Left kidney (tissue), 2 donors: Measurements from ENCODE around the gene NAA40. TPM values are rescaled to one million over a fixed set of nuclear protein-coding genes. Genes with fewer than 3 reads are reported as not detected.

Experiments used
- DNase-seq: peaks from one replicate; pipeline ENCODE4 v3.0.0-alpha.2; 2013
- polyA plus RNA-seq: library from polyadenylated mRNA; unstranded; fragments of 120-200 nt; gene quantifications from one replicate; pipeline ENCODE4 v1.2.1, GENCODE V29; 2013; ENCODE audit not compliant: insufficient read length

Gene NAA40
- polyA plus RNA-seq, 1 donor: 45.7 TPM

DNA sequence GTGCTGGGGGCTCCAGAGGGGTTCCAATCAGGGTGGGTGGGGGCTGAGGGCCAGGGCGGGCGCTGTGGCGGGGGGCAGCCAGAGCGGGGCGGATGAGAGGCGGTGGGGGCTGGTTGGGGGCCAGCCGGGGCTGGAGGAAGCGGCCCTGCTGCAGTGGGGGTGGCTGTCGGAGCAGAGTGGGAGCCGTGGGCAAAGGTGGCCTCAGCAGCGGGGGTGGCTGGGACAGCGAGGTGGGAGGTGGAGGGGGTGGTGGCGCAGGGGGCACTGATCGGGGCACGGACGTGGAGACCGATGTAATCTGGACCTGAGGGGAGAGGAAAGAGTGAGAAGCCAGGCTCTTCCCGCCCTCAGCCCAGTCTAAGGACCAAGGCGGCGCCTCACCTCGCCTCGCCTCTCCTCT lies 26.9 kb upstream of the NAA40 start:
- DNase-seq: no peak

DNA sequence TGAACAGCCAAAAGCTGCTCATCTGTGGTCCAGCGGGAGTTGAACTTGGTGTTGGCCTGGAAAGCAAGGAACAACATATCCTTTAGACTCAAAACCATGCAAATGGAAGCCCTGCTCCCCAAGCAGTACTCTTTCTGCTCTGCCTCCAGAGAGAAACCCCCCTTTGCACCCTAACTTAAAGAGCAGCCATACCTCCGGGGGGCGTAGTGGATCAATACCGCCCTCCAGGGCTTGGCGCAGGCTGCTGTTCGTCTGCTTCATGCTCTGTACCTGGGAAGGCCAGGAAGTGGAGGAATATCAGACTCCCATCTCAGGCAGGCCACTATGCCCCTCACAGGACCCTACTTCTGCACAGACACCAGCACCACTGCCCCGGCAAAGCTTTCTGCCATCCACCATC lies 26.1 kb upstream of the NAA40 start:
- DNase-seq: no peak

DNA sequence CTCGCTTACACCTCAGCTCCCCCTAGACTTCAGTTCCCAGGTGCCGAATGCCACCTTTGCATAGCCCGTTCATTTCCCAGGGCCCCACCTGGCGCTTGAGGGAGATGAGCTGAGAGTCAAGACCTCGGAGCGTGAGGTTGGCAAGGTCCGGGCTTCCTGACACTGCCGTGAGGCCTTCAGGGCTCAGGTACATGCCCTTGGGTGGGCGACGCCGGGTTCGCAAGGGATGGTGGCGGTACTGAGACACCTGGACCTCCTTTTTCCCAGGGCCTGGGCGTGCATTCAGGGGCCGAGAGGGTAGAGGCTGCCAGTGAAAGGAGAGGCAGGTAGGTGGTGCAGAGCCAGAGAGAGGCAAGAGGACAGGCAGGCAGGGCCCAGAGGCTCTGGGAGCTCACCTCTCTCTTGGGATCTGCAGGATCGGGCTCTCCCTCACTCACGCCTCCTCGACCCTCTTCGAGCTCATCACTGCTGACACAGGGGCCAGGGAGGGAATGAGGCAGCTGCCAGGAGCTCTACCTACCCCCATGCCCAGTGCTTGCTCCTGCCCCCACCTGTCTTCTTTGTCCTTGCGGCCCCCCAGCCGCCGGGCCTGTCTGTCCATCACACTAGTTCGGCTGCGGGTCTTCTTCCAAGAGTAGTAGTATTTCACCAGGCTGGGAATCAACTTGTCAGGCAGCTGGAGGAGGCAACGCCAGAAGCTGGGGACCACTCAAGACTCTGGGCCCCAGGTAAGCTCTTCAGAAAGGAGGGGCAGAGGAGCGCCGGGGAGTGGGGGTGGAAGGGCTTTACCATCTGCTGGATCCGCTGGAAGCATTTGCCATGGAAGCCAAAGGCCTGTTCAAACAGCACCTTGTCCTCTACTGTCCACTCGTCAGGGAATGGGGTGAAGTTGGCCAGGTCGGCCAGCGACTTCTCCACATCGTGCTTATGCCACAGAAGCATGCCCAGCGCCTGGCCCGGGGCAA lies 24.7 kb upstream of the NAA40 start:
- DNase-seq: no peak

DNA sequence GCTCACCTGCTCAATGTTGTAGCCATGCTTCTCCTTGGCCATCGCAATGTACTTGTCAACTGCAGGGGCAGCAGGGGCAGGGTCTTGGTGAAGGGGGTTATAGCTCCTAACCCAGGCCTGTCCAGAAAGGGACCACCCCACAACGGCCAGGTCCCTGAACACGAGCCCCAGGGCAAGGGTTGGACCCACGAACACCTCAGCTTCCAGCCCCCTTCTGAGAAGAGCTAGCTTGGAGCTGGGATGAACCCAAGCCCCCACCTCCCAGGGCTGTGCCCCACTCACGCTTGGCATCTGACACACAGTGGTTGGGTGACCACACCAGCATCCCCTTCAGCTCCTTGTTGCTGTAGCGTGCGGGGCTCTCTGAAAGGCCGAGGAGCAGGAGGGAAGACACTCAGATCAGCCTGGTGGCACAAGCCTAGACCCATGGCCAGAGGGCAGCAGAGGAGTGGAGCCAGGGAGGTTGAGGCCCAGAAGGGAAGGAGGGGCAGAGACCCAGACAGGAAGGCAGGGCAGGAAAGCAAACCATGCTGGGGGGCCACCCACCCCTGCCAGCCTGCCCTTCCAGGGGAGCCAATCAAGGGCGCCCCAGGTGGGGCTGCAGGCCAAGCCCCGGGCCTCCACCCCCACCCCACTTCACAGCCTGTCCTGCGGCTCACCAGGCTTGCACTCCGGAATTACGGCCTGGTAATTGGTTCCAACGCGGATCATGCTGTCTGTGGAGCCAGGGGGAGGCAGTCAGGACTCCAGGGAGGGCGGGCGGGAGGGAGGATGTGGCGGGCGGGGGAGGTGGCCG lies 23.7 kb upstream of the NAA40 start:
- no peak for DNase-seq

DNA sequence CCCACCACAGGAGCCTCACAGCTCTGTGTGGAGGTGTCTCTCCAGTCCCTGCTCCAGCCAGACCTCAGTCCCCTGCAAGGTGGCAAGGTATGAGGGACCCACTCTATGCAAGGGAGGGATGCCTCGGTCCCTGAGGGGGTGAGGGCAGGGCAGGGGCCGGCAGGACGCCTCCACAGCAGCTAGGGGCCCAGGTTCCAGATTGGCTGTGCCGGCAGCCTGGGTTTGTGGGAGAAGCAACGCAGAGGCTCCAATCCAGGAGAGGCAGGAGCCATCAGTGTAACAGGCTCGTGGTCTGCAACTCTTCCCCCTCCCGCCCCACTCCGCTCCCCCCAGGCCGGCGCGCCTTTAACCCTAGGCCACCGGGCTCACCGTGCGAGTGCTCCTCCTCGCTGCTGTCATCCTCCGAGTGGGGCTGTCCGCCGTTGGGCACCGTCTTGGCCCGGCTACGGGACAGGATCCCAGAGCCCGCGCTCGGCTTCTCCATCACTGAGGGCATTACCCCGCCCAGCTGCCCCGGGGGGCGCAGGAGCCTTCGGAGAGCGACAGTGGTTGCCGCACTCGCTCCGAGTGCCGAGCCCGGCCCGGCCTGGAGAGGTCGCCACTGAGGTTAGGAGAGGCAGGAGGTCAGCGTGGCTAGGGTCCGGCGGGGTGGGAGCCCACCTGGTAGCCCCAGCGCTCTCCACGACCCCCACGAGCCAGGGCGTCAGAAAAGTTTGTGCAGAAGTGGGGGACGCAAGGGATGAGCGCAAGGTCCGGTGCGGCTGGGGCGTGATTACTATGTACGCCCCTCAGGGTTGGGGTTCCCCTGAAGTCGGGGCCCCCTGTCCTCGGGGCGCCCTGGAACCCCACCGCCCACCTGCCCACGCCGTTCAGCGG lies 22.6 kb upstream of the NAA40 start:
- peak; percentile 52 for DNase-seq

DNA sequence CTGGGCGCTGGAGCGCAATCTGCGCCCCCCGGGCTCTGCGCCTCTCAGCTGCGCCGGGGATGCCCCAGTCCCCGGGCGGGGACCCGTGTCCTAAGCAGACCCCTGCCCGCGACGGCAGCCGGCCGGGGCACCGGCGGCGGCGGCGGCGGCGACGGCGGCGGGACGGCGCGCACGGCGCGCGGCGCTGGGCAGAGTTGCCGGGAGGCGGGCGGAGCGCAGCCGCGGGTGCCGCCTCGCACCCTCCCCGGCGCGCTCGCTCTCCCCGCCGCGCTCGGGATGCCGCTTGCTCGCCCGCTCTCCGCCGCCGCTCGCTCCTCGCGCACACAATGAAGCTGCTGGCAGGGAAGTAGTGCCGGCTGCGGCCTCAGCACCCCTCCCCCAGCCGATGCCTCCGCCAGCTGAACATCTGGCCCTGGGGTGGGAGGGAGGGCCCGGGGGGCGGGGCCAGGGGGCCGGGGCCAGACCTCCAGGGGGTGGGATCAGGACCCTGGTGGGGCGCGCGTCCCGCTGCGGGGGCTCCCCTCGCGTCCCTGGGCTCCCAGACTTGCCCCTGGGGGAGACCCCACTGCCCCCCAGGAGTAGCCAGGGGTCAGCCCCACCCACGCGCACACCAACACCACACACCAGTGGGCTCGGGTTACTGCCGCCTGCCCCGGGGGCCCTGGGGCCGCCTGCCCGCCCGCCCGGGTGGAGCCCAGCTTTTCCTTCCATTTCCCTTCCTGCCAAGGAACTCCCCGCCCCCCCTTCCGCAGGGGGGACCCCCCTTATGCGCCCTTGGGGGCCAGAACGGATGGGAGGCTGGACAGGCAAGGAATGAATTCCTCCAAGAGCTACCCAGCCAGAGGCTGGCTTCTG lies 21.7 kb upstream of the NAA40 start, which contains the start of gene RCOR2:
TSS of gene RCOR2 (minus strand) at position 328 of the 855 bp plus-strand sequence. CDS start 708 bp downstream, outside the sequence.
- DNase-seq: peak; percentile 76

DNA sequence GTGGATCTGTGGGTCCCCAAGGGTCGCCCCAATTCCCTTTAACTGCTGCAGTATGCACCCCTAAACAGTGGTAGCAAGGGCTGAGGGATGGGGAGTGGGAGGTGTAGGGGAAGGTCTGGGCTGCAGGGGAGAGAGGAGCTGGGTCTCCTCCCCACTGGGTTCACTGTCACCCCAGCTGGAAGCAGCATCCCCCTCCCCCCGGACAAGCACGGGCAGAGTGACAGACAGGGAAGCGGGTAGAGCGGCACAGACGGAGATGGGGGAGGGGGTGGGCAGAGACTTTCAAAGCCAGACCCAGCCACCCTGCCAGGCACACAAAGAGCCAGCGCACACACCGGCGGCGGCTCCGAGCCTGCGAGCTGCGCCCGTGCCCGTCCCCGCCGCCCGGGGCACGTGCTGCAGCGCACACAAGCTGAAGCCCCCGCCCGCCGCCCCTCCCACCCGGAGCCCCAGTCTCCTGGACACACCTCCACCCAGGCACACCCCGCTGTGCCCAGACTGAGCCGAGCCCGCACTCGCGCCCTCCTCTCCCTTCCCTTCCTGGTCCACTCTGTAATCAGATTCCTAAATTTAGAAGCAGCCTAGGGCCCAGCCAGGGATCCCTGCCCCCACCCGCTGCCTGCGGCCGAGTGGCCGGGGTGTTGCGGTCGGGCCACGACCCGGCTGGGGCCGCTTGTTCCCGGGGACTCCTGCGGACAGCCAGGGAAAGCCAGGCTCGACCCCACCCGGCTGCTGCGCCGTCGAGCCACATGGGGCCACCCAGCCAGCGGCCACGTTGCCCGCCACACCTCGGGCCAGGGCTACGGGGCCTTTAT lies 20.9 kb upstream of the NAA40 start:
- DNase-seq: peak; percentile 45

DNA sequence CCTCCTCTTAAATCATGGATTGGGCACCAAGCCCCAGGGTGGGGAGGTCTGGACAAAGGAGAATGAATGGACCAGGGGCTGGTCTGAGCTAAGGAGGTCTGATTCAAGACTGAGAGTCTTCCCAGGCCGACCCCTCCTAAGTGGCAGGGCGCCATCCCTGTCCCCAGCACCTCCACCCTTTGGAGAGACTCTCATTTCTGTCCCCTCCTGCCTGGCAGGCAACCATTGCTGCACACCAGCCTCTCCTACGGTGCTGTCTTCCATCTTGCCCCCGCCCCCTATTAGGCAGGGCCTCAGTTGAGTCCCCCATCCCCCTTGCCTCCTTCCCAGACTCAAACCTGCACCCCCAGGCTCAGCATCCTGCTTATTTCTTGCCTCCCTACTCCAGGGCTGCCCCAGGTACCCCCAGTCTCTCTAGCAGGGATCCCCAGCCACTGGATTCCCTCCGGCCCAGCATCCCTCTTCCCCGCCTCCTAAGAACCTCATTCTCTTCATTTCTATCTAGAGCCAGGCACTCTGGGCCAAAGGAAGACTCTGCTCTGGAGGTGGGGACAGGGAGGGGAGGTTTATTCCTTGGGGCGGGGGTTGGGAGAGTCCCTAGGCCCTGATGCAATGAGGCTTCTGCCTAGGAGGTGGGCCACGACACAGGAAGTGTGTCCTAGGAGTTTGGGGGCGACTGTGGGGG lies 20.2 kb upstream of the NAA40 start:
- no peak for DNase-seq

DNA sequence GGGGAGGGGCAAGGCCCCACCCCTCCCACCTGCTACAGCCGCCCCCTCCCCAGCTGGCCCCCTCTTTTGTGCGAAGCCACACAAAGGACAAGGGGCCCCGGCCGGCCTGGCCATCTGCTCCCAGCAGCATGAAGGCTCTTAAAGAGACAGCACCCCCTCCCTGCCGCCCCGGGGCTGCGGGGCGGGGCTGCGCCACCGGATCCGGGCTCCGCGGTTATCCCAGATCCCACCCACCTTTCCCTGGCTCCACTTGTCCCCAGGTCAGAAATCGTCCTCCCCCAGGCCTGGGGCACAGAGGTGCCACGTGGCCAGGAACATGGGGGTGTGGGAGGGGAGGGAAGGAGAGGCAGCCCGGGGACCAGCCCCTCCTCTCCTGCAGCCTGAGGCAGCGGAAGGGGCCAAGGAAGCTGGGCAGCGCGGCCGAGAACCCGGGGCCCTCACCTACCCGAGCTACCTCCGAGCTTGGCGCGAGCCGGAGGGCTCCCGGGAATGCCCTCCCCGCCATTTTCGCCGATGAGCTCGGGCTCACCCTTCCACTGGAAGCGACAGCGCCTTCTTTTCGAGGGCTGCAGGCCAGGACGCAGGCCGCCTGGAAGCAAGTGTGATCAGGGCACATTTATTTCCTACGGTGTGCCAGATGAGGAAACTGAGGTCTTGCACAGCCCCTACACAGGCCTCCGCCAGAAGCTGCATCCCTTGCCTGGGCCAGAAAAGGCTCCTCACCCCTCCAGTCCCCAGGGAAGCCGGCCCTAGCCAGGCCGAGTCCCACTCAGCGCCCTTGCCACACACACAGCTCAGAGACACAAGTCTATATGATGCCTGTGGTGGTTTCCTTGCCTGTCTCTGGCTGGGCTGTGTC lies 19.3 kb upstream of the NAA40 start:
- DNase-seq: peak; percentile 41

DNA sequence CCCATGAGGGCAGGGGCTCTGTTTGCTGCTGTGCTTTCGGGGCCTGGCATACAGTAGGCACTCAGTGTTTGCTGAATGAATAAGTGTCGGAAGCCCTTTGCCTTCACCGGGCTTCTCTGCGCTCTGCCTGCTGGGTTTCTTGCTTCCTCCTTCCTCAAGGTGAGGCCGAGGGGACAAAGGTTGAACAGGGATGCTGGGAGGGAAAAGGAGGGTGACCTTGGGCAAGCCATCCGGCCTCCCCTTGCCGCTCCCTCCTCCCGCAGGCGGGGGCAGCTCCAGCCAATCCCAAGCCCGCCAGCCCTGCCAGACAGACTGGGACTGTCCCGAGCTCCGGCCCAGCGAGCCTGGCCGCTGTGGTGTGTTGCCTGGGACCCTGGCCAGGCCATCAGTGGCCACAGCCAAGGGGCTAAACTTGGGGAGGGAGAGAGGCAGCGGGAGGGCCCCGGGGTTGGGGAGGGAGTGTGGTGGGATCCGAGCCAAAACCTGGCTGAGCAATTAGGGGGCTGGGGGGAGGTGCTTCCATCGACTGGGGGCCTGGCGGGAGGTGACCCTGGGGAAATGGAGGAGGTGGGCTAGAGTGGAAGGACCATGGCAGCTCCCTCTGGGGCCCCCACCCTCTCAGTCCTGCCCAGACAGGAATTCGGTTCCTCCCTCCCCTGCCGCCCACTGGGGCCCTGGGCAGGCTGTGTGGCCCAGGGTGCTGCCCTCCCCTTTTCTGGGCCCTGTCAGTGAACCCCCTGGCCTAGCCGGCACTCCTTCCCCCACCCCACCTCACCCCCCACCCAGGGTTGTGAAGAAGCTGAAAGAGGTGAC lies 18.5 kb upstream of the NAA40 start:
- DNase-seq: peak; percentile 48

DNA sequence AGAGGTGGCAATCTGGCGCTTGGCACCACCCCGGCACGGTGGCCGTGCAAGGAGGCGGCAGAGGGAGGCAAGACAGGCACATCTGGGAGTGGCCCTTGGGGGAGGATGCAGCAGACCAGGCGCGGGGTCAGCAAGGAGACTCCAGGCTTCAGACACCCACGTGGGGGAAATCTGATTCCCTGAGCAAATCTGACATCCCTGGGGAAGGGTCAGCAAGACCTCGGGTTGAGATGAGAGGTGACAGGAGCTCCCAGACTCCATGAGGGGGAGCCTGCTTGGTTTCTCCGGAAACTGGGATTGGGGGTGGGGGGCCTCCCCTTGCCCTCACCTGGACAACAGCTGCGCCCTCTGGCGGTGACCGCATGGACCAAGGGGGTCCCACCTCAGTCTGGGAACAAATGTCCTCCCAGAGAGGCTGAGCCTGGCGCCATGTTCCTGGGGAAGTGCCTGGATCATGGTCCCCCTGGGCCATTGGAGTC lies 17.8 kb upstream of the NAA40 start:
- peak; percentile 63 for DNase-seq

DNA sequence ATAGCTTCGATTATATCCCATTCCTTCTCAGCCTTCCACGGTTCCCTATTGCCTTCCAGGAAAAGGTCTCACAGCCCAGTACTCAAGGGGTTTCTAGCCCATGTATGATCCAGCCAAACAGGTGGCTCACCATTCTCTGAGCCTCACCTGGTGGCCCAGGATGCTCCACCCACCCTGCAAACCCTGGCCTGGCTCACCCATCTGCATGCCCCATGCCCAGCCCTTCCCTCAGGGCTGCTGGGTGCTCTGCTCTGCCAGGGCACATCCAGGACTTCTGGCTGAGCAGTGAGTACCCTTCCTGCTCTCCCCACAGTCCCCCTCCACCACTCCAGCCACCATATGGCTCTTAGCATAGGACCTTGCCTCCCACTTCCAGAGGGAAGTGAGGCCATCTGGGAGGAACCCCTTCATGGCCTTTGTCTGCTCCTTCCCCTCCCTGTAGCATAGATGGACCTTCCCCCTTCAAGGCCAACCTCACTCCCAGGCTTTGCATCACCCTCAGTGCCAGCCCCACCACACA lies 16.1 kb upstream of the NAA40 start:
- DNase-seq: no peak

DNA sequence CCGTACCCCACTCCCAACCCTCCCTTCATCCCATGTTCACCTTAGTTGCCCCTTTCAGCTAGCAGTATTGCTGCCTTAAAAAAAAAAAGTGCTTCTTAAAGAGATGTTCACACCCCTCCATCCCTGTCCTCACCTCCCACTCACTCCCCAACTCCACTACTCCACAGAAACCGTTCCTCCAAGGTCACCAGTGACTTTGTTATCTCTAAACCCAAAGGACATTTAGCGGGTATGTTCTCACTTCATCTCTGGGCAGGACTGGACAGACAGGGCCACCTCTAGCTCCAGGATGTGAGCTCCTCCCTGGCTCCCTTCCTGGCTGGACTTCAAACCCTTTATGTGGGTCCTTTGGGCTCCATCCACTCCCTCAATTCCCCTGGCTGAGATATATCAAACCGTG lies 15.5 kb upstream of the NAA40 start:
- DNase-seq: no peak

DNA sequence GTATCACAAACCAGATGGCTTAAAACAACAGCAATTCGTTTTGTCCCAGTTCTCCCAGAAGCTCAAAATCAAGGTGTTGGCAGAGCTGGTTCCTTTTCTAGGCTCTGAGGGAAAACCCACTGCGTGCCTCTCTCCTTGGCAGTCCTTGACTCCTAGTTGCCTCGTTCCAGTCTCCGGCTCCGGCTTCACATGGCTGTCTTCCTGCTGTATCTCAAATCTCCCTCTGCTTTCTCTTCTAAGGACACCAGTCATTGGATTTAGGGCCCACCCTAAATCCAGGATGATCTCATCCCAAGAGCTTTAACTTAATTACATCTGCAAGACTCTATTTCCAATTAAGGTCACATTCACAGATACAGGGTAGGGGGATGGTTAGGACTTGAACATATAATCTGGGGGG lies 9.2 kb upstream of the NAA40 start:
- no peak for DNase-seq

DNA sequence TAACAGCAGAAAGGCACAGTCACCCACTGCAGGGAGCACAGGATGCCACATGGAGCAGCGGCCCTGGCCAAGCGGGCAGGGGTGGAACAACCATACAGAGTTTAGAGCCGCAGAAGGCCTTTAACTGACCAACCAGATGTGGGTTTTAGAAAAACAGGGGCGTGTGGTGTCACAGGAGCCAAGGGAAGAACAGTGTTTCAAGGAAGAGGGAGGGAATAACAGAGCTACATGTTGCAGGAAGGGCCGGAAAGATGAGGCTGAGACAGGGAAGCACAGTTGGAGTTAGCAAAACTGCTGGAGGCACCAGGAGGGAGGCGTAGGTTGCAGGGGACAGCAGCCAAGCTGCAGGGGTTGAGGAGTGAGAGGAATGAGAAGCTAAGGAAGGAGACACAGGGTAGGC lies 7.8 kb upstream of the NAA40 start:
- DNase-seq: no peak

DNA sequence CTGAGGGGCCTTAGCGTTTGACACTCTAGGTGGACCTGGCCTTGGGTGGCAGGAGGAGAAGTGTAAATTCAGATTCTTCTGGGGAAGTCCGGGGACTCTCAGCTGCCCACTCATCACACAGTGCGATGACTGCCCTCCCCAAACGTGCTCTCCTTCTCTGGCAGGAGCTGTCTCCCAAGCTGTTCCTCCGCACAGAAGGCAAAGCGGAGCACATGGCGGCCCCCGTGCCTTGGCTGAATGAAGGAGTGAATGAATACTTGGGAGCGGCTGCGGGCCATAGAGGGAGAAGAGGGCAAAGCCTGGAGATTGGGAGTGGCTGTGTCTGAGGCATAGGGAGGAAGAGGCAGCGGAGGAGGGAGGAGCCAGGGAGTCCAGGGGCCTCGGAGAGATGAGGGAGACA lies 6.9 kb upstream of the NAA40 start:
- no peak for DNase-seq

DNA sequence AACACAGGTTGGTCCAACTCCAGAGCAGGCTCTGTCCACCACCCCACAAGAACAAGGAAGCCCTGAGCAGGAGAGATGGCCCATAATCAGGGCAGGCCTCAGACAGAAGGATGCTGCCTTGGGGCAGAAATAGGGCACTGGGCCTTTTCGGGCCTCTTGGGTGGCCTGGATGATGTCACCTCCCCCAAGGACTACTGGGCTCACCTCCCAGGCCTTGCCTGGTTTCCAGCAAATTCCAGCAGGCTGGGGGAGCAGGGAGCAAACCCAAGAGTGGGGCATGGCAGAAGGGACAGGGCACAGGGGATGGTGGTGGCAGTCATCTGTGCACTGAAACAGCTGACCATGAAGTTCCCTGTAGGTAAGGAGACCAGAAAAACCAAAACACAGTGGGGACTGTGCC lies 5.3 kb upstream of the NAA40 start:
- no peak for DNase-seq
